ENCODE measurements around the gene MBL2. TPM values are rescaled to one million over a fixed set of nuclear protein-coding genes. Genes with fewer than 3 reads are reported as not detected.

The MBL2 gene
- total RNA-seq: 1 to 10 TPM in 1 of 5 donors, not detected in 4; 2.7 TPM
- polyA plus RNA-seq: not detected
- long read RNA-seq, donor 1: 0 reads
- long read RNA-seq, donor 2: 0 reads
- long read RNA-seq, donor 3: 0 reads
- long read RNA-seq, donor 4: 0 reads
- long read RNA-seq, donor 5: 0 reads
- long read RNA-seq, donor 6: 0 reads
- long read RNA-seq, donor 7: 0 reads
- long read RNA-seq, donor 8: 0 reads
- long read RNA-seq, donor 9: 0 reads
- long read RNA-seq, donor 10: 0 reads

- H3K36me3 ChIP-seq: no peaks in the 10 kb centered on the region
- WGBS, 5 donors: 83 to 93% (median 91%) methylated on average over 3 of the region's 3 CpGs
- H3K4me1 ChIP-seq: no peaks in the 10 kb centered on the region
- no peak for DNase-seq
- H3K27me3 ChIP-seq: no peaks in the 10 kb centered on the region
- no peak within 1 kb of the TSS for H3K27ac ChIP-seq
- no peak for TF ChIP-seq EP300 (IDR thresholded peaks at IDR 0.05)
- no peak for TF ChIP-seq CTCF (IDR thresholded peaks at IDR 0.05)
- no peaks in the 10 kb centered on the region for H3K9me3 ChIP-seq
- intact Hi-C loops (cut with DNase I; ENCODE audit: low total_unique reads): no loop called here
- H3K4me3 ChIP-seq: no peak within 1 kb of the TSS
Observed at GRCh38 chr10:52772623-52773022, at the start of gene MBL2. Gene MBL2 (minus strand): TSS chr10:52772784. CDS start chr10:52771635, 1,149 bp downstream.

DNA sequence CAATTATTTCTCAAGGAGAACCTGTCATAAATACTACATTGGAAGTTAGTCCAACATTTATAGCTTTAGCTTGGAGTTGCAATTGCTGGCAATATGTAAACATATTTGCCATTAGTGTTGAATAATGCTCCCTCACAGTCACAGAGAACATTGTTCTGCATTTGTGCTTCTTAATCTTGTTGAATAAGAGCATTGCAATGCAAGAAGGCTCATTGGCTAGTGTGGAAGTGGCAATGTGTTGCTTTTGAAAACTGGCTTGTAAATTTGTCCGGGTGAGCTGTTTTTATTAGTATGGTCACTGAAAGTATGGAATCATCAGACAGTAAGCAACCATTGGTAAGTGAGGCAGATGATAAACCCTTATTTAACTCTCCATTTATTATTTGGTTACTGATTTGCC, 47.7 kb upstream of the MBL2 start:
- no peaks in the 10 kb centered on the region for H3K36me3 ChIP-seq
- H3K27ac ChIP-seq: no peak overlapping the region
- H3K9me3 ChIP-seq: no peaks in the 10 kb centered on the region
- no peak overlapping the region for H3K4me3 ChIP-seq
- no peaks in the 10 kb centered on the region for H3K4me1 ChIP-seq
- no peaks in the 10 kb centered on the region for H3K27me3 ChIP-seq
- no peak for DNase-seq
- WGBS, 5 donors: 50 to 68% (median 63%) methylated on average over 1 of the region's 1 CpG
- TF ChIP-seq POLR2A (IDR thresholded peaks at IDR 0.05): no peak
- TF ChIP-seq POLR2AphosphoS5 (IDR thresholded peaks at IDR 0.05): no peak
- TF ChIP-seq CTCF (IDR thresholded peaks at IDR 0.05): no peak
- no peak for TF ChIP-seq EP300 (IDR thresholded peaks at IDR 0.05)
- intact Hi-C loops (cut with DNase I; ENCODE audit: low total_unique reads): no loop called here

GRCh38 chr10:52818019-52818418, 45.4 kb upstream of the MBL2 start:
- H3K9me3 ChIP-seq: no peaks in the 10 kb centered on the region
- no peaks in the 10 kb centered on the region for H3K27me3 ChIP-seq
- H3K27ac ChIP-seq: no peak overlapping the region
- intact Hi-C loops (cut with DNase I; ENCODE audit: low total_unique reads): no loop called here
- no peaks in the 10 kb centered on the region for H3K36me3 ChIP-seq
- TF ChIP-seq EP300 (IDR thresholded peaks at IDR 0.05): no peak
- peak in 3 of 7 experiments; percentile 19 to 31 (median 21) for TF ChIP-seq CTCF (IDR thresholded peaks at IDR 0.05)
- DNase-seq: peak in 1 of 2 donors; percentile 67
- no peak overlapping the region for H3K4me3 ChIP-seq
- WGBS, 5 donors: 34 to 58% (median 45%) methylated on average over 3 of the region's 3 CpGs
- H3K4me1 ChIP-seq: no peaks in the 10 kb centered on the region

DNA sequence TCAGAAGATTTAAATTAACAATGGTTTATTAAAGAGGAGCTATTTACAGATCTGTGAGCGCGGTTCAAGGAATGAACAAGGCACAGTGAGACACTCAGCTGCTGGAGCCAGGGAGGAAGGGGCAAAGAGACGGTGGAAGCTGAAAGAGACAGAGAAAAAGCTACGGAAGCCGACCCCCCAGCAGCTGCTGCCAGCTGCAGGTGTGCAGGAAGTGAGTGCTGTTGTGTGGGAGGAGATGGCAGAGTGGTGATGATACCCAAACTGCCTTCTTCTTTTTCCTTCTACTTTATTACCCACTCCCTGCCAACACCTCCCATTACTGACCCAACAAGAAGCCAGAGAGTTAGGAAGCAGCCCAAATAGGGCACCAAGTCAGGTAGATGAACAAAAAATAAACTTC, 41.9 kb upstream of the MBL2 start:
- TF ChIP-seq POLR2AphosphoS5 (IDR thresholded peaks at IDR 0.05): no peak
- no peak for TF ChIP-seq EP300 (IDR thresholded peaks at IDR 0.05)
- no peak for TF ChIP-seq CTCF (IDR thresholded peaks at IDR 0.05)
- no peak for TF ChIP-seq POLR2A (IDR thresholded peaks at IDR 0.05)
- Histone ChIP-seq H3K4me3 (no peak overlapping the region), H3K27me3 (no peaks in the 10 kb centered on the region), H3K4me1 (no peaks in the 10 kb centered on the region), H3K27ac (no peak overlapping the region), H3K9me3 (no peaks in the 10 kb centered on the region), H3K36me3 (no peaks in the 10 kb centered on the region)
- intact Hi-C loops (cut with DNase I; ENCODE audit: low total_unique reads): no loop called here
- DNase-seq: no peak
- WGBS, 5 donors: 54 to 79% (median 76%) methylated on average over 5 of the region's 5 CpGs
